D721Med (cell line): ENCODE data around the gene ANO9.
A peak's percentile ranks its signal among the peaks of the same experiment; 100 is the strongest.

Experiments used
- DNase-seq: peaks from one replicate; pipeline ENCODE4 v3.0.0; 2011; ENCODE audit warnings: low spot score; ENCODE audit not compliant: insufficient read length
- FAIRE-seq: peaks from 2 replicates; lab custom pipeline; 2011; peaks lifted over from hg19 to GRCh38; lab: Jason Lieb, UNC
- TF ChIP-seq, protein P1 (sequence below): IDR thresholded peaks from 2 replicates; pipeline ENCODE4 v1.5.1; 2012; ENCODE audit warnings: mild to moderate bottlenecking, control low read depth; ENCODE audit not compliant: insufficient read depth; ENCODE audit errors: missing control alignments

The ANO9 gene

DNA sequence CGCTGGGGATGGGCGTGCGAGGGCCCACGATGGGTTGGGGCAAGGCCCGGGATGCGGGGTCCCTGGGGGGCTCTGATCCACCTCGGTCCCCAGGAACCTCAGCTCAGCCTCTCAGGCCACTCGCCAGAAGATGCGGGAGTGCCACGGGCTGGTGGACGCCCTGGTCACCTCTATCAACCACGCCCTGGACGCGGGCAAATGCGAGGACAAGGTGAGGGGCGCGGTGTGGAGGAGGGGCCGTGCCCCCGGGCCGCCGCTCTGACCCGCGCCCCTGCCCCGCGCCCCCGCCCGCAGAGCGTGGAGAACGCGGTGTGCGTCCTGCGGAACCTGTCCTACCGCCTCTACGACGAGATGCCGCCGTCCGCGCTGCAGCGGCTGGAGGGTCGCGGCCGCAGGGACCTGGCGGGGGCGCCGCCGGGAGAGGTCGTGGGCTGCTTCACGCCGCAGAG is 41.5 kb downstream of the ANO9 start:
- FAIRE-seq = no peak
- TF ChIP-seq, protein P1, sequence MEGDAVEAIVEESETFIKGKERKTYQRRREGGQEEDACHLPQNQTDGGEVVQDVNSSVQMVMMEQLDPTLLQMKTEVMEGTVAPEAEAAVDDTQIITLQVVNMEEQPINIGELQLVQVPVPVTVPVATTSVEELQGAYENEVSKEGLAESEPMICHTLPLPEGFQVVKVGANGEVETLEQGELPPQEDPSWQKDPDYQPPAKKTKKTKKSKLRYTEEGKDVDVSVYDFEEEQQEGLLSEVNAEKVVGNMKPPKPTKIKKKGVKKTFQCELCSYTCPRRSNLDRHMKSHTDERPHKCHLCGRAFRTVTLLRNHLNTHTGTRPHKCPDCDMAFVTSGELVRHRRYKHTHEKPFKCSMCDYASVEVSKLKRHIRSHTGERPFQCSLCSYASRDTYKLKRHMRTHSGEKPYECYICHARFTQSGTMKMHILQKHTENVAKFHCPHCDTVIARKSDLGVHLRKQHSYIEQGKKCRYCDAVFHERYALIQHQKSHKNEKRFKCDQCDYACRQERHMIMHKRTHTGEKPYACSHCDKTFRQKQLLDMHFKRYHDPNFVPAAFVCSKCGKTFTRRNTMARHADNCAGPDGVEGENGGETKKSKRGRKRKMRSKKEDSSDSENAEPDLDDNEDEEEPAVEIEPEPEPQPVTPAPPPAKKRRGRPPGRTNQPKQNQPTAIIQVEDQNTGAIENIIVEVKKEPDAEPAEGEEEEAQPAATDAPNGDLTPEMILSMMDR = no peak
- no peak for DNase-seq

GRCh38 chr11:399731-400211 is 42.0 kb downstream of the ANO9 start:
- DNase-seq = no peak
- no peak for FAIRE-seq

DNA sequence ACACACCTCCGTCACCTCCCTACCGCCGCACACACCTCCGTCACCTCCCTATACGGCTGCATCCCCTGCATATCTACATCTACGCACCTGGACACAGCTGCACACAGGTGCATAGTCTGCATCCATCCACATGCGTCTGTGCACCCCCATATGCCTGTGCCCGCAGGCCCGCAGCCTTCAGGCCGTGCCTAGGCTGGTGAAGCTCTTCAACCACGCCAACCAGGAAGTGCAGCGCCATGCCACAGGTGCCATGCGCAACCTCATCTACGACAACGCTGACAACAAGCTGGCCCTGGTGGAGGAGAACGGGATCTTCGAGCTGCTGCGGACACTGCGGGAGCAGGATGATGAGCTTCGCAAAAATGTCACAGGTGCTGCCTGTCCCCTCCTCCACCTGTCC is 43.0 kb downstream of the ANO9 start:
- DNase-seq = no peak
- TF ChIP-seq, protein P1 = no peak
- FAIRE-seq = no peak

More at GRCh38 chr11:399731-400211, 42.0 kb downstream of the ANO9 start:
- TF ChIP-seq, protein P1 = no peak

- DNase-seq = no peak
- TF ChIP-seq, protein P1 = peak; percentile 60
- no peak for FAIRE-seq
These were observed 44.8 kb downstream of the ANO9 start for GRCh38 chr11:396948-397548.

DNA sequence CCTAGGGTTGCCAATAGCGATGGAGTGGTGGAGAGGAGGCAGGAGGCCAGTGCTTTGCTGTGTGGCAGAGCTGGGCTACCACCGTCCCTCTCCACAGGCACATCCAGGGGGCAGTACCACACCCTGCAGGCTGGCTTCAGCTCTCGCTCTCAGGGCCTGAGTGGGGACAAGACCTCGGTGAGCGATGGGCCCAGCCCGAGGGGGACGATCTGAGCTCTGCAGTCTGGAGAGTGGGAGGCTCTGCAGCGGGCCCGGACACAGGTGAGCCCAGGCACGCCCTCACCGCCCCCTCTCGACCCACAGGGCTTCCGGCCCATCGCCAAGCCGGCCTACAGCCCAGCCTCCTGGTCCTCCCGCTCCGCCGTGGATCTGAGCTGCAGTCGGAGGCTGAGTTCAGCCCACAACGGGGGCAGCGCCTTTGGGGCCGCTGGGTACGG is 45.3 kb downstream of the ANO9 start:
- no peak for FAIRE-seq

GRCh38 chr11:395866-396265 is 45.9 kb downstream of the ANO9 start:
- no peak for DNase-seq
- no peak for FAIRE-seq
- TF ChIP-seq, protein P1 = no peak

More for the DNA sequence above, 45.3 kb downstream of the ANO9 start:
- TF ChIP-seq, protein P1 = peak; percentile 15
- no peak for DNase-seq
